GM23338 (cell line): Measurements from ENCODE around the gene APOL1.
"Not testable (repeated sequence)": the region's sequence is repeated elsewhere in the genome, so short reads cannot be mapped to it uniquely, and the experiment has no call there.

ENCODE experiments used
- CREB1 ChIP-seq: fragments of 250-450 bp; sonication (Bioruptor Pico); IDR thresholded peaks from 2 replicates; pipeline ENCODE4 v1.5.0; 2020; ENCODE audit warnings: low read depth, mild to moderate bottlenecking, moderate library complexity
- EZH2 ChIP-seq: fragments of 200-600 bp; sonication (generic); IDR thresholded peaks from one replicate; pipeline ENCODE4 v1.8.0; 2017; ENCODE audit warnings: antibody characterized with exemption, mild to moderate bottlenecking, low read depth; ENCODE audit not compliant: unreplicated experiment
- EZH2phosphoT487 ChIP-seq: fragments of 200-600 bp; sonication (generic); IDR thresholded peaks from one replicate; pipeline ENCODE4 v1.8.1; 2018; ENCODE audit warnings: antibody characterized with exemption; ENCODE audit not compliant: unreplicated experiment
- JUNB ChIP-seq: IDR thresholded peaks from one replicate; pipeline ENCODE4 v1.6.1; 2016; ENCODE audit warnings: antibody characterized with exemption; ENCODE audit not compliant: unreplicated experiment
- NANOG ChIP-seq: IDR thresholded peaks from 2 replicates; pipeline ENCODE4 v1.6.1; 2016; ENCODE audit warnings: antibody characterized with exemption, borderline replicate concordance
- POLR2AphosphoS5 ChIP-seq: IDR thresholded peaks from 2 replicates; pipeline ENCODE4 v1.6.1; 2016; ENCODE audit warnings: antibody characterized with exemption, low read depth
- ZNF114 ChIP-seq: fragments of 250-450 bp; sonication (Bioruptor Pico); IDR thresholded peaks from 2 replicates; pipeline ENCODE4 v1.5.0; 2020; ENCODE audit warnings: mild to moderate bottlenecking, moderate library complexity
- ZNF331 ChIP-seq: fragments of 250-450 bp; sonication (Bioruptor Pico); IDR thresholded peaks from 2 replicates; pipeline ENCODE4 v1.5.0; 2020; ENCODE audit warnings: low read depth, mild to moderate bottlenecking, moderate library complexity
- TF ChIP-seq, protein P1 (sequence below), 2 experiments: fragments of 200-600 bp in 1 of 2; sonication (generic) in 1 of 2; conservative IDR thresholded peaks; 2 replicates each; pipeline versions ENCODE4 v1.5.1 to v1.6.1; 2016 to 2017; ENCODE audit warnings: antibody characterized with exemption in 2 of 2, low read depth in 2 of 2, mild to moderate bottlenecking in 2 of 2, moderate library complexity in 1 of 2
- TF ChIP-seq, protein P2 (sequence below): IDR thresholded peaks from one replicate; pipeline ENCODE4 v1.6.1; 2018; ENCODE audit warnings: antibody characterized with exemption; ENCODE audit not compliant: unreplicated experiment
- TF ChIP-seq, protein P3 (sequence below): IDR thresholded peaks from 2 replicates; pipeline ENCODE4 v1.6.1; 2016; ENCODE audit warnings: antibody characterized with exemption
- TF ChIP-seq, protein P4 (sequence below): fragments of 250-450 bp; sonication (Bioruptor Pico); IDR thresholded peaks from 2 replicates; pipeline ENCODE4 v1.5.0; 2020; ENCODE audit warnings: mild to moderate bottlenecking, moderate library complexity

DNA sequence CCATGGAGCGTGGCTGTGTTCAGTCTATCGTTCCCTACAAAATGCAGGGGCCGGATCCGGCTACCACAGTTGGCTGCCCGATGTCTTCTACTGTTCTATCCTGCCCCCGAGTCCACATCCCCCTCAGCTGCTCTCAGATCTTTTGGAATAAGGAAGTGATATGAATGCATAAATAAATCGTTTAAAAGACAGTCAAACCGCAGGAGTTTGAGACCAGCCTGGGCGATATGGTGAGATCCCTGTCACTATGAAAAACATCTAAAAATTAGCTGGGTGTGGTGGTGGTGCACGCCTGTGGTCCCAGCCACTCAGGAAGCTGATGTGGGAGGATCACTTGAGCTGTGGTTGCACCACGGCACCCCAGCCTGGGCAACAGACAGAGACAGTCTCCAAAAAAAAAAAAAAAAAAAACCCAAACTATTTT lies 37.0 kb downstream of the APOL1 start:
- TF ChIP-seq, protein P1, sequence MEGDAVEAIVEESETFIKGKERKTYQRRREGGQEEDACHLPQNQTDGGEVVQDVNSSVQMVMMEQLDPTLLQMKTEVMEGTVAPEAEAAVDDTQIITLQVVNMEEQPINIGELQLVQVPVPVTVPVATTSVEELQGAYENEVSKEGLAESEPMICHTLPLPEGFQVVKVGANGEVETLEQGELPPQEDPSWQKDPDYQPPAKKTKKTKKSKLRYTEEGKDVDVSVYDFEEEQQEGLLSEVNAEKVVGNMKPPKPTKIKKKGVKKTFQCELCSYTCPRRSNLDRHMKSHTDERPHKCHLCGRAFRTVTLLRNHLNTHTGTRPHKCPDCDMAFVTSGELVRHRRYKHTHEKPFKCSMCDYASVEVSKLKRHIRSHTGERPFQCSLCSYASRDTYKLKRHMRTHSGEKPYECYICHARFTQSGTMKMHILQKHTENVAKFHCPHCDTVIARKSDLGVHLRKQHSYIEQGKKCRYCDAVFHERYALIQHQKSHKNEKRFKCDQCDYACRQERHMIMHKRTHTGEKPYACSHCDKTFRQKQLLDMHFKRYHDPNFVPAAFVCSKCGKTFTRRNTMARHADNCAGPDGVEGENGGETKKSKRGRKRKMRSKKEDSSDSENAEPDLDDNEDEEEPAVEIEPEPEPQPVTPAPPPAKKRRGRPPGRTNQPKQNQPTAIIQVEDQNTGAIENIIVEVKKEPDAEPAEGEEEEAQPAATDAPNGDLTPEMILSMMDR (conservative IDR thresholded peaks at IDR 0.05; ENCODE audit: low read depth in 2 of 2), result not testable (repeated sequence)
- TF ChIP-seq CREB1 (CRISPR knock-in tag); POLR2AphosphoS5; EZH2; JUNB; EZH2phosphoT487; ZNF114; NANOG; ZNF331 (CRISPR knock-in tag): not testable (repeated sequence)
- TF ChIP-seq, protein P2, sequence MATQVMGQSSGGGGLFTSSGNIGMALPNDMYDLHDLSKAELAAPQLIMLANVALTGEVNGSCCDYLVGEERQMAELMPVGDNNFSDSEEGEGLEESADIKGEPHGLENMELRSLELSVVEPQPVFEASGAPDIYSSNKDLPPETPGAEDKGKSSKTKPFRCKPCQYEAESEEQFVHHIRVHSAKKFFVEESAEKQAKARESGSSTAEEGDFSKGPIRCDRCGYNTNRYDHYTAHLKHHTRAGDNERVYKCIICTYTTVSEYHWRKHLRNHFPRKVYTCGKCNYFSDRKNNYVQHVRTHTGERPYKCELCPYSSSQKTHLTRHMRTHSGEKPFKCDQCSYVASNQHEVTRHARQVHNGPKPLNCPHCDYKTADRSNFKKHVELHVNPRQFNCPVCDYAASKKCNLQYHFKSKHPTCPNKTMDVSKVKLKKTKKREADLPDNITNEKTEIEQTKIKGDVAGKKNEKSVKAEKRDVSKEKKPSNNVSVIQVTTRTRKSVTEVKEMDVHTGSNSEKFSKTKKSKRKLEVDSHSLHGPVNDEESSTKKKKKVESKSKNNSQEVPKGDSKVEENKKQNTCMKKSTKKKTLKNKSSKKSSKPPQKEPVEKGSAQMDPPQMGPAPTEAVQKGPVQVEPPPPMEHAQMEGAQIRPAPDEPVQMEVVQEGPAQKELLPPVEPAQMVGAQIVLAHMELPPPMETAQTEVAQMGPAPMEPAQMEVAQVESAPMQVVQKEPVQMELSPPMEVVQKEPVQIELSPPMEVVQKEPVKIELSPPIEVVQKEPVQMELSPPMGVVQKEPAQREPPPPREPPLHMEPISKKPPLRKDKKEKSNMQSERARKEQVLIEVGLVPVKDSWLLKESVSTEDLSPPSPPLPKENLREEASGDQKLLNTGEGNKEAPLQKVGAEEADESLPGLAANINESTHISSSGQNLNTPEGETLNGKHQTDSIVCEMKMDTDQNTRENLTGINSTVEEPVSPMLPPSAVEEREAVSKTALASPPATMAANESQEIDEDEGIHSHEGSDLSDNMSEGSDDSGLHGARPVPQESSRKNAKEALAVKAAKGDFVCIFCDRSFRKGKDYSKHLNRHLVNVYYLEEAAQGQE, result not testable (repeated sequence)
- TF ChIP-seq, protein P3, sequence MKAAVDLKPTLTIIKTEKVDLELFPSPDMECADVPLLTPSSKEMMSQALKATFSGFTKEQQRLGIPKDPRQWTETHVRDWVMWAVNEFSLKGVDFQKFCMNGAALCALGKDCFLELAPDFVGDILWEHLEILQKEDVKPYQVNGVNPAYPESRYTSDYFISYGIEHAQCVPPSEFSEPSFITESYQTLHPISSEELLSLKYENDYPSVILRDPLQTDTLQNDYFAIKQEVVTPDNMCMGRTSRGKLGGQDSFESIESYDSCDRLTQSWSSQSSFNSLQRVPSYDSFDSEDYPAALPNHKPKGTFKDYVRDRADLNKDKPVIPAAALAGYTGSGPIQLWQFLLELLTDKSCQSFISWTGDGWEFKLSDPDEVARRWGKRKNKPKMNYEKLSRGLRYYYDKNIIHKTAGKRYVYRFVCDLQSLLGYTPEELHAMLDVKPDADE, result not testable (repeated sequence)
- TF ChIP-seq, protein P4, sequence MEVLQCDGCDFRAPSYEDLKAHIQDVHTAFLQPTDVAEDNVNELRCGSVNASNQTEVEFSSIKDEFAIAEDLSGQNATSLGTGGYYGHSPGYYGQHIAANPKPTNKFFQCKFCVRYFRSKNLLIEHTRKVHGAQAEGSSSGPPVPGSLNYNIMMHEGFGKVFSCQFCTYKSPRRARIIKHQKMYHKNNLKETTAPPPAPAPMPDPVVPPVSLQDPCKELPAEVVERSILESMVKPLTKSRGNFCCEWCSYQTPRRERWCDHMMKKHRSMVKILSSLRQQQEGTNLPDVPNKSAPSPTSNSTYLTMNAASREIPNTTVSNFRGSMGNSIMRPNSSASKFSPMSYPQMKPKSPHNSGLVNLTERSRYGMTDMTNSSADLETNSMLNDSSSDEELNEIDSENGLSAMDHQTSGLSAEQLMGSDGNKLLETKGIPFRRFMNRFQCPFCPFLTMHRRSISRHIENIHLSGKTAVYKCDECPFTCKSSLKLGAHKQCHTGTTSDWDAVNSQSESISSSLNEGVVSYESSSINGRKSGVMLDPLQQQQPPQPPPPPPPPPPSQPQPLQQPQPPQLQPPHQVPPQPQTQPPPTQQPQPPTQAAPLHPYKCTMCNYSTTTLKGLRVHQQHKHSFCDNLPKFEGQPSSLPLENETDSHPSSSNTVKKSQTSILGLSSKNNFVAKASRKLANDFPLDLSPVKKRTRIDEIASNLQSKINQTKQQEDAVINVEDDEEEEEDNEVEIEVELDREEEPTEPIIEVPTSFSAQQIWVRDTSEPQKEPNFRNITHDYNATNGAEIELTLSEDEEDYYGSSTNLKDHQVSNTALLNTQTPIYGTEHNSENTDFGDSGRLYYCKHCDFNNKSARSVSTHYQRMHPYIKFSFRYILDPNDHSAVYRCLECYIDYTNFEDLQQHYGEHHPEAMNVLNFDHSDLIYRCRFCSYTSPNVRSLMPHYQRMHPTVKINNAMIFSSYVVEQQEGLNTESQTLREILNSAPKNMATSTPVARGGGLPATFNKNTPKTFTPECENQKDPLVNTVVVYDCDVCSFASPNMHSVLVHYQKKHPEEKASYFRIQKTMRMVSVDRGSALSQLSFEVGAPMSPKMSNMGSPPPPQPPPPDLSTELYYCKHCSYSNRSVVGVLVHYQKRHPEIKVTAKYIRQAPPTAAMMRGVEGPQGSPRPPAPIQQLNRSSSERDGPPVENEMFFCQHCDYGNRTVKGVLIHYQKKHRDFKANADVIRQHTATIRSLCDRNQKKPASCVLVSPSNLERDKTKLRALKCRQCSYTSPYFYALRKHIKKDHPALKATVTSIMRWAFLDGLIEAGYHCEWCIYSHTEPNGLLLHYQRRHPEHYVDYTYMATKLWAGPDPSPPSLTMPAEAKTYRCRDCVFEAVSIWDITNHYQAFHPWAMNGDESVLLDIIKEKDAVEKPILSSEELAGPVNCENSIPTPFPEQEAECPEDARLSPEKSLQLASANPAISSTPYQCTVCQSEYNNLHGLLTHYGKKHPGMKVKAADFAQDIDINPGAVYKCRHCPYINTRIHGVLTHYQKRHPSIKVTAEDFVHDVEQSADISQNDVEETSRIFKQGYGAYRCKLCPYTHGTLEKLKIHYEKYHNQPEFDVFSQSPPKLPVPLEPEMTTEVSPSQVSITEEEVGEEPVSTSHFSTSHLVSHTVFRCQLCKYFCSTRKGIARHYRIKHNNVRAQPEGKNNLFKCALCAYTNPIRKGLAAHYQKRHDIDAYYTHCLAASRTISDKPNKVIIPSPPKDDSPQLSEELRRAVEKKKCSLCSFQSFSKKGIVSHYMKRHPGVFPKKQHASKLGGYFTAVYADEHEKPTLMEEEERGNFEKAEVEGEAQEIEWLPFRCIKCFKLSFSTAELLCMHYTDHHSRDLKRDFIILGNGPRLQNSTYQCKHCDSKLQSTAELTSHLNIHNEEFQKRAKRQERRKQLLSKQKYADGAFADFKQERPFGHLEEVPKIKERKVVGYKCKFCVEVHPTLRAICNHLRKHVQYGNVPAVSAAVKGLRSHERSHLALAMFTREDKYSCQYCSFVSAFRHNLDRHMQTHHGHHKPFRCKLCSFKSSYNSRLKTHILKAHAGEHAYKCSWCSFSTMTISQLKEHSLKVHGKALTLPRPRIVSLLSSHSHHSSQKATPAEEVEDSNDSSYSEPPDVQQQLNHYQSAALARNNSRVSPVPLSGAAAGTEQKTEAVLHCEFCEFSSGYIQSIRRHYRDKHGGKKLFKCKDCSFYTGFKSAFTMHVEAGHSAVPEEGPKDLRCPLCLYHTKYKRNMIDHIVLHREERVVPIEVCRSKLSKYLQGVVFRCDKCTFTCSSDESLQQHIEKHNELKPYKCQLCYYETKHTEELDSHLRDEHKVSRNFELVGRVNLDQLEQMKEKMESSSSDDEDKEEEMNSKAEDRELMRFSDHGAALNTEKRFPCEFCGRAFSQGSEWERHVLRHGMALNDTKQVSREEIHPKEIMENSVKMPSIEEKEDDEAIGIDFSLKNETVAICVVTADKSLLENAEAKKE, result not testable (repeated sequence)
